Measurements from ENCODE around the gene POMT2.

Gene POMT2

DNA sequence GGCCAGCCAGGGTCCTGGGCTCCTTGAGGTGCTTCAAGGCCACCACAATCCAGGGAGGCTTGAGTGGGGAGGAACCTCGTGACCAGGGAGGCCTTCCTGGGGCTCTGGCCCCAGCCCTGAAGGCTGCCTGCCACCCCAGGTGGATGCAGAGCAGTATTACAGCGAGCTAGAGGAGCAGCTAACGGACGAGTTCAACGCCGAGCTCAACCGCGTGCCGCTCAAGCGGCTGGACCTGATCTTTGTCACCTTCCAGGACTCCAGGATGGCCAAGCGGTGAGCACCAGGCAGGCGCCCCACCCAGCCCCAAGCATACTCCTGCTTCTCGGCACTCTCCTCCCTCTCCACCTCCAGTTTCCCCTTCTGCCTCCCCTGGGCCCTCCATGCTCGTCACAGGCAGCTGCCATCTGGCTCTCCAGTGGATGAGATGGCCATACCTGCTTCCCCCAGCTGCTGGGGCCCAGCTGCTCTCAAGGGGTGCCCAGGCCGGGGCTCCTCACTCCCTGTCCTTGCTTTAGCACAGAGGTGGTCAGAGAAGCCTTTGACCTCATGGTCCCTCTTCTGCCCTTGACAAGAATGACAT, 80.3 kb downstream of the POMT2 start:
- DNase-seq (ENCODE audit: low spot score), result no peak

DNA sequence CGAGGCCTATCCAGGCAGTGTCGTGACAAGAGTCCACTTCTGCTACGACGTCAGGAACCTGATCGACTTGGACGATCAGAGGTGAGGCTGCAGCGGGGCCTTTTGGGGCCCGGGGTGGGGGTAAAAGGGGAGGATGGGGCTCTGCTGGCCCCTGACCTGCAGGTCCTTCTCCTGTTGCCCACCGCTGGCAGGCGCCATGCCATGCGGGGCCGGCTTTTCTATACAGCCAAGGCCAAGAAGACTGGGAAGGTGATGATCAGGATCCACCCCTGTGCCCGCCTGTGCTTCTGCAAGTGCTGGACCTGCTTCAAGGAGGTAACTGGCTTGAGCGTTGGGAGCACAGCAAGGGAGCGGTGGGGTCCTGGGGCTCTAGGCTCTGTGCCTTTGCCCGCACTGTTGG, 81.3 kb downstream of the POMT2 start:
- no peak for DNase-seq (ENCODE audit: low spot score)

DNA sequence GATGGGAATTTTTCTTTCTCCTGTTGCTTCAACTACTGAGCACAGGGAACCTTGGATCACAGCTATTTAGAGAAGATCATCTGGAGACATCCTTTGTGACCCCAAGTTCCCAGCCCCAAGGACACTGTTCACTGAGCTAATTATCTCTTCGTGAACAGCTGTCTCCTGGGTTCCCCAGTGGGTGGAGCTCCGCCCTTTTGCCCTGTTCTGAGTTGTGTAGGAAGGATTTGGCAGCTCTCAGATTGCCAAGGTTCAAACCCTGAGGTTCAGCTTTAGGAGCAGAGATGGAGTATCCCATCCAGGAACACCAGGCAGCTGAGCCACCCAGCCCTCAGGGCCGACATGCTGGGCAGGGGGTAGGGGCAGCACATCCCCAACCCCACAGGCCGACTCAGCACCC, 81.7 kb downstream of the POMT2 start:
- DNase-seq (ENCODE audit: low spot score), result no peak

GRCh38 chr14:77238356-77238755, 82.3 kb downstream of the POMT2 start:
- no peak for DNase-seq (ENCODE audit: low spot score)

DNA sequence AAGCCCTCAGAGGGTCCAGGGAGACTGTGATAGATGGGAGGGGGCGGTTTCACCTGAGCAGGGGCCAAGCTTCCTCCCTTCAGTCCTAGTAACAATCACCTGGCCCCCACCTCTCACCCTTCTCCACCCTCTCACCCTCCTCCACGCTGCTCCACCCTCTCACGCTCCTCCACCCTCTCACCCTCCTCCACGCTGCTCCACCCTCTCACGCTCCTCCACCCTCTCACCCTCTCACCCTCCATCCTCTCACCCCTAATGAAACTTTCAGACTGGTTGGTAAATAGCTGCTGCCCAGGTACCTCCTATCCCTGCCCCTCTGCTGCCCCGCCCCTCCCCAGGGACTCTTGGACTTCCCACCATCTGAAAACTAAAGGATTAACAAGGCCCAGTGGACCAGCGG, 83.9 kb downstream of the POMT2 start:
- DNase-seq (ENCODE audit: low spot score), result no peak

DNA sequence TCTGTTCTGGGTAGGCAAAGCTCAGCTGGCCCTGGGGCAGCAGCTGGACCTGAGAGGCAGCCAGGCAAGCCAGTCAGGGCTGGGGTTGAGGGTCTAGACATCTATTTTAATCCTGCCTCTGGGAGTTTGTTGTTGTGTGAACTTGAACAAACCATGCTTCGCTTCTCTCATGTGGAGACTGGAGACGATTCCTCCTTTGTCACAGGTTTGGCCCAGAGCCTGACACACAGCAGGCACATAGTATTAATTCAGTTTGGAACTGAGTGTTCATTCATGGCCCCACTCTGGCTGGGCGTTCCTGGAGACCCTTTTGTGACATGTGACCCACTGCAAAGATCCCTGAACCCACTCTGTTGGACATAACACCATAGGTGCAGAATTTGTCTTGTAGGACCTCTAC, 89.0 kb downstream of the POMT2 start:
- no peak for DNase-seq (ENCODE audit: low spot score)

GRCh38 chr14:77230914-77231313, 89.8 kb downstream of the POMT2 start:
- no peak for DNase-seq (ENCODE audit: low spot score)

DNA sequence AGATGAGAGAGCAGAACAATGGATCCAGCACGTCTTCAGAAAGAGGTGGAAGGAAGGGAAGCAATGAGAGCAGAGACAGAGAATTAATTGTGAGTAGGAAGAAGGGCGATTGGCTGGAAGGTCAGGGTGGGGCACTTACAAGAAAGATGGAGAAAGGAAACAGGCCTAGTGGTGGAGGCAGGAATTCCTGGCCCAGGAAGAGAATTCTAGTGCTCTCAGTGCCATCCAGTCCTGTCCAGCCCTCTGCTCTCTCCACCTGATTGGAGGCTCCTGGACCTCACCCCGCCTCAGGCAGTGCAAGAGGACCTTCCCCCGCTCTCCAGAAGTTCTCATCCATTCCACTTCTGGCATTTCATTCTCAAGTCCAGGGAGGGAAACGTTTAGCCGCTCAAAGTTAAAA, 92.6 kb downstream of the POMT2 start:
- DNase-seq (ENCODE audit: low spot score), result no peak

GRCh38 chr14:77225892-77226557, 94.7 kb downstream of the POMT2 start:
- DNase-seq (ENCODE audit: low spot score), result no peak

DNA sequence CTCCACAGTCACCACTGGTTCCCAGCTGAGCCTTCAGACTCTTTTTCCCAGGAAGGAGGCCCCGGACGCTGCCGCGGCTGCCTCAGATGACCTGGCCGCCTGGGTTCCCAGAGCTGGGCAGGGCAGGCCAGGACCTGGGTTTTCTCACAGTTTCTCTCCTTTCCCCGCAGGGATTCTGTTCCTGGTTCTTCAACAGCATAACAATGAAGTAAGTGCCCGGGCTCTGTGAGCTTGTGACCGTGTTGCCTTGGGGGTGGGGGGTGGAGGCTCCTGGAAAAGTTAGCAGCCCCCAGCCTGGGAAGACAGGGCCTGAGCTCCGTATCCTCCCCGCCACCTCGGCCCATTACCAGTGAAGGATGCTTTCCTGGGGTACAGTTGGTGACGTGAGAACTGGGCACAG, 95.4 kb downstream of the POMT2 start:
- no peak for DNase-seq (ENCODE audit: low spot score)

All from CD4-positive, alpha-beta T cell treated with Interleukin-2 at 100 ng/mL for 4 hours (primary cell).